ENCODE measurements around the gene UGT1A4.

Gene UGT1A4

DNA sequence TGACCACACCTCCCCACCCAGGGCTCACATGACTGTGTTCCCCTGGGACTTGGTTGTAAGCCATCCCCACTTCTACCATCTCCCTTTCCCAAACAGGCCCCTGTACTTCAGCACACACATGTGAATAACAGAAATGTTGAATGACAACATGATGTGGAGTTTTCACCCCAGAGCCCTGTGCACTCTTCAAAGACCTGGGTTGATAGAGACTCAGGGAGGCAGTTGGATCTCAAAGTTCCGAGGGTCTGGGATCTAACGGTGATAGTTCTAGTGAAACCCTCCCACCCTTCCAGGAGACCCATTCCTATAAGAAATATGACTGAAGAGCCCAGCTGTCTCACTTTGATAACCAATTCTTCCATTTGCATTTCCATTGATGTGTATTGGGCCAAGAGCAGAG lies 59.5 kb downstream of the UGT1A4 start, which contains the start of gene MROH2A:
TSS of gene MROH2A (plus strand) at position 301 of the 400 bp plus-strand sequence. CDS start 1,029 bp downstream, outside the sequence.
- Histone ChIP-seq H3K9me3 (ENCODE audit: control insufficient read depth, low read length) (no peaks in the 10 kb centered on the region), H3K27ac (no peak within 1 kb of the TSS)
- TF ChIP-seq, protein P1, sequence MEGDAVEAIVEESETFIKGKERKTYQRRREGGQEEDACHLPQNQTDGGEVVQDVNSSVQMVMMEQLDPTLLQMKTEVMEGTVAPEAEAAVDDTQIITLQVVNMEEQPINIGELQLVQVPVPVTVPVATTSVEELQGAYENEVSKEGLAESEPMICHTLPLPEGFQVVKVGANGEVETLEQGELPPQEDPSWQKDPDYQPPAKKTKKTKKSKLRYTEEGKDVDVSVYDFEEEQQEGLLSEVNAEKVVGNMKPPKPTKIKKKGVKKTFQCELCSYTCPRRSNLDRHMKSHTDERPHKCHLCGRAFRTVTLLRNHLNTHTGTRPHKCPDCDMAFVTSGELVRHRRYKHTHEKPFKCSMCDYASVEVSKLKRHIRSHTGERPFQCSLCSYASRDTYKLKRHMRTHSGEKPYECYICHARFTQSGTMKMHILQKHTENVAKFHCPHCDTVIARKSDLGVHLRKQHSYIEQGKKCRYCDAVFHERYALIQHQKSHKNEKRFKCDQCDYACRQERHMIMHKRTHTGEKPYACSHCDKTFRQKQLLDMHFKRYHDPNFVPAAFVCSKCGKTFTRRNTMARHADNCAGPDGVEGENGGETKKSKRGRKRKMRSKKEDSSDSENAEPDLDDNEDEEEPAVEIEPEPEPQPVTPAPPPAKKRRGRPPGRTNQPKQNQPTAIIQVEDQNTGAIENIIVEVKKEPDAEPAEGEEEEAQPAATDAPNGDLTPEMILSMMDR (IDR thresholded peaks at IDR 0.05), result no peak

DNA sequence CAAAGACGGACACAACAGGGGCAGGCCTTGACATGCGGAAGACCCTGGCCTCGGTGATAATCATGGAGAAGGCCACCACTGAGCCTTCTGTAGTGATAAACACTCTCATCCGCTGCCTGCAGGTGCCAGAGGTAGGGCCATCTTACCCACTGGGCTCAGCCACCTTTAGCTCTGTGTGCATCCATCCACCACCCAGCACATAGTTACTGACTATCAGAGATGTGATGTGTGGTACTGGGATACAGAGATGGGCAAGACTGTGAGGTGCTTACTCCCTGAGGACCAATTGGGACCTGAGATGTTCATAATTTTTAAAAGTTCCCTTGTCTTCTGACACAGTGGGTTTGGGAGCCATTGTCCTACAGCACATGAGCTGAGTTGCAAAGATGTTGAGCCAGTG lies 61.2 kb downstream of the UGT1A4 start:
- TF ChIP-seq, protein P1 (IDR thresholded peaks at IDR 0.05), result no peak
- no peak overlapping the region for H3K9ac ChIP-seq
- no peaks in the 10 kb centered on the region for H3K36me3 ChIP-seq (ENCODE audit: control insufficient read depth, insufficient read depth, low read length)
- no peak overlapping the region for H2AFZ ChIP-seq
- no peak overlapping the region for H3K4me3 ChIP-seq (ENCODE audit: low read depth, low read length)
- no peak overlapping the region for H3K4me2 ChIP-seq (ENCODE audit: low read length)
- H3K9me3 ChIP-seq (ENCODE audit: control insufficient read depth, low read length), result no peaks in the 10 kb centered on the region
- no peaks in the 10 kb centered on the region for H3K4me1 ChIP-seq
- no peaks in the 10 kb centered on the region for H3K27me3 ChIP-seq (ENCODE audit: control insufficient read depth, insufficient read depth, low read length)
- H3K79me2 ChIP-seq, result no peaks in the 10 kb centered on the region
- H3K27ac ChIP-seq, result no peak overlapping the region

More for the DNA sequence above, 59.5 kb downstream of the UGT1A4 start, which contains the start of gene MROH2A:
- H3K9ac ChIP-seq, result no peak within 1 kb of the TSS
- no peaks in the 10 kb centered on the region for H3K36me3 ChIP-seq (ENCODE audit: control insufficient read depth, insufficient read depth, low read length)
- H3K27me3 ChIP-seq (ENCODE audit: control insufficient read depth, insufficient read depth, low read length), result no peaks in the 10 kb centered on the region
- H2AFZ ChIP-seq, result no peak within 1 kb of the TSS
- H3K4me1 ChIP-seq, result no peaks in the 10 kb centered on the region
- H3K4me2 ChIP-seq (ENCODE audit: low read length), result no peak within 1 kb of the TSS
- H3K4me3 ChIP-seq (ENCODE audit: low read depth, low read length), result no peak within 1 kb of the TSS
- no peaks in the 10 kb centered on the region for H3K79me2 ChIP-seq

DNA sequence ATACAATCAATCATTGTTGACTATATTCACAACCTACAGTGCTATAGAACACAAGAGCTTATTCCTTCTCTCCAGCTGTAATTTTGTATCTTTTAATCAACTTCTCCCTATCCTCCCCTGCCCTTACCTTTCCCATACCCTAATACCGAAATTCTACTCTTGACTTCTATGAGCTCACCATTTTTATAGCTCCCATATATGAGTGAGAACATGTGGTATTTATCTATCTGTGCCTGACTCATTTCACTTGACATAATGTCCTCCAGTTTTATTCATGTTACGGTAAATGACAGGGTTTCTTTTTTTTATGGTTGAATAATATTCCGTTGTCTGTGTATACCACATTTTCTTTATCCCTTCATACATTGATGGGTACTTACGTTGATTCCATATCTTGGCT lies 62.2 kb downstream of the UGT1A4 start:
- TF ChIP-seq, protein P1 (IDR thresholded peaks at IDR 0.05), result no peak
- no peaks in the 10 kb centered on the region for H3K36me3 ChIP-seq (ENCODE audit: control insufficient read depth, insufficient read depth, low read length)
- no peak overlapping the region for H3K4me2 ChIP-seq (ENCODE audit: low read length)
- no peaks in the 10 kb centered on the region for H3K9me3 ChIP-seq (ENCODE audit: control insufficient read depth, low read length)
- H3K79me2 ChIP-seq, result no peaks in the 10 kb centered on the region
- H3K4me3 ChIP-seq (ENCODE audit: low read depth, low read length), result no peak overlapping the region
- H3K27me3 ChIP-seq (ENCODE audit: control insufficient read depth, insufficient read depth, low read length), result no peaks in the 10 kb centered on the region
- H3K27ac ChIP-seq, result no peak overlapping the region
- H3K9ac ChIP-seq, result no peak overlapping the region
- no peaks in the 10 kb centered on the region for H3K4me1 ChIP-seq
- H2AFZ ChIP-seq, result no peak overlapping the region

DNA sequence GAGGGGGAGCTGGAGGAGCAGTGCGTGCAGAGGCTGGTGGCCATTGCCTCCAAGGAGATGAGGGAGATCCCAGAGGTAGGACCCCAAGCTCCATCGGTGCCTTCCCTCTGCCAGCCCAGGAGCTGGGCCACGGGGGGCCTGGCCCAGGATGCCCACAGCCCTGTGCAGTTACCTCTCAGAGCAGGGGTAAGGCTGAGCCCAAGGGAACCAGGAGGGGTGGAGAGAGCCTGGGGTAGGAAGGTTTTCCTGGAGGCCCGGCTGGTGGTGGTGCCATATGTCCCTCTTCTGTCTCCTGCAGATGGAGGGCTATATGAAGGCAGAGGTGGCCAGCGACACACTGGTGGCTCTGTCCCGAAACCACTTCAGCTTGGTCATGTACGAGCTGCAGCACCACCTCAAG lies 71.0 kb downstream of the UGT1A4 start:
- Histone ChIP-seq H3K27ac (no peak overlapping the region), H3K4me3 (ENCODE audit: low read depth, low read length) (no peak overlapping the region), H3K9me3 (ENCODE audit: control insufficient read depth, low read length) (no peaks in the 10 kb centered on the region), H3K4me1 (no peaks in the 10 kb centered on the region), H3K79me2 (no peaks in the 10 kb centered on the region), H3K27me3 (ENCODE audit: control insufficient read depth, insufficient read depth, low read length) (no peaks in the 10 kb centered on the region), H3K36me3 (ENCODE audit: control insufficient read depth, insufficient read depth, low read length) (no peaks in the 10 kb centered on the region), H3K9ac (no peak overlapping the region), H2AFZ (no peak overlapping the region), H3K4me2 (ENCODE audit: low read length) (no peak overlapping the region)
- TF ChIP-seq, protein P1 (IDR thresholded peaks at IDR 0.05), result no peak

DNA sequence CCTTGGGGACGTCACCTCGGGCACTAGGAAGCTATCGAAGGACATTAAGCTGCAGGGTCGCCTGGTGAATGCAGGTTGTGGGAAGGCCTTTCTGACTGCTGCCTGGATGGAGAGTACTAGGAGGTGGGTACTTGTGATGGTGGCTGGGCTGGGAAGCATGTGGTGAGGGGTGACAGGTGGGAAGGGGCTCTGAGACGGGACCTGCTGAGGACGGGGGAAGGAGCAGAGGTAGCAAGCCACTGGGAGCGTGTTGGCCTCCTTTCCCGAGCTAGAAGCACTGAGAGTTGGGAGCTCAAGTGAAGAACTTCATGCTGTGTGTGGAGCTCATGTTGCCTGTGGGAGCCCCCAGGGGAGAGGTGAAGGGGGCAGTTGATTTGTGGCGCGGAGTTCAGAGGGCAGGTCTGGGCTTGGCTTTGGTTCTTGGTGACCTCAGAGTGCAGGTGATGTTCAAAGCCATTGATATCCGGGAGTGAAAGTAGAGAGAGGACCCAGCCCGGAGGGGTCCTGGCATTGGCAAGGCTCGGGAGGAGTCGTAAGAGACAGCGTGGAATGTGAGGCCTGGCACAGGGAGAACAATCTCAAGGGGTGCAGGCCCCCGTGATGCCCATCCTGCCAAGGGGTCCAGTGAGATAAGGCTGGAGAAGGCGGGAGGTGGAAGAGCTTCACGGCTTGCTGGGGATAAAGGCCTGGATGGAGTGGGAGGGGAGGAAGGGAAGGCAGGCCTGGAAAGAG lies 72.8 kb downstream of the UGT1A4 start:
- Histone ChIP-seq H3K9ac (no peak overlapping the region), H3K27me3 (ENCODE audit: control insufficient read depth, insufficient read depth, low read length) (no peaks in the 10 kb centered on the region), H3K9me3 (ENCODE audit: control insufficient read depth, low read length) (no peaks in the 10 kb centered on the region), H3K27ac (no peak overlapping the region), H3K36me3 (ENCODE audit: control insufficient read depth, insufficient read depth, low read length) (no peaks in the 10 kb centered on the region), H3K4me1 (no peaks in the 10 kb centered on the region), H3K4me2 (ENCODE audit: low read length) (no peak overlapping the region), H3K4me3 (ENCODE audit: low read depth, low read length) (no peak overlapping the region), H2AFZ (no peak overlapping the region), H3K79me2 (no peaks in the 10 kb centered on the region)
- TF ChIP-seq, protein P1 (IDR thresholded peaks at IDR 0.05), result no peak

All from parathyroid adenoma (tissue), 2 donors.